Endothelial cell of umbilical vein (primary cell): Measurements from ENCODE around the gene UBTD1. TPM values are rescaled to one million over a fixed set of nuclear protein-coding genes. Genes with fewer than 3 reads are reported as not detected.
A peak's percentile ranks its signal among the peaks of the same experiment; 100 is the strongest.

Experiments
- BruUV-seq: library from RNA; stranded (reverse); fragments of 400-500 nt; replicated peaks from 2 replicates; lab custom pipeline; 2021; lab: Mats Ljungman, UMichigan
- CTCF ChIA-PET: fragments of 300-600, 350-600 bp; sonication (Branson Sonifier 250); formaldehyde crosslinking; loops from one replicate; lab custom pipeline; 2021; ENCODE audit warnings: antibody characterized with exemption, inconsistent platforms; lab: Charles Lee
- POLR2A ChIA-PET: fragments of 300-600, 350-600 bp; sonication (Branson Sonifier 250); formaldehyde crosslinking; loops from one replicate; lab custom pipeline; 2021; ENCODE audit warnings: antibody characterized with exemption, inconsistent platforms; lab: Charles Lee
- DNase-seq: peaks from one replicate; pipeline ENCODE4 v3.0.0-alpha.2; 2011; ENCODE audit warnings: low read depth, low spot score
- FAIRE-seq: peaks from 2 replicates; lab custom pipeline; 2011; peaks lifted over from hg19 to GRCh38; lab: Jason Lieb, UNC
- H2AFZ ChIP-seq: 2 replicates; pipeline ENCODE4 v1.6.0; 2012; ENCODE audit warnings: low read depth, low read length, control low read depth, inconsistent platforms
- H3K27ac ChIP-seq: 2 replicates; pipeline ENCODE4 v1.5.1; 2011; ENCODE audit warnings: low read depth, mild to moderate bottlenecking, control low read depth, low read length, moderate library complexity; ENCODE audit not compliant: insufficient read depth
- H3K27me3 ChIP-seq, 2 experiments: 2 replicates each; pipeline versions ENCODE4 v1.6.0 to v1.6.1; 2011; ENCODE audit warnings: low read length in 2 of 2, mixed read lengths in 1 of 2; ENCODE audit not compliant: control insufficient read depth in 2 of 2, insufficient read depth in 2 of 2
- H3K36me3 ChIP-seq, 2 experiments: 2 replicates in 1 of 2; 3 replicates in 1 of 2; pipeline ENCODE4 v1.5.1; 2011; ENCODE audit warnings: low read length in 2 of 2, mild to moderate bottlenecking in 1 of 2, moderate library complexity in 1 of 2; ENCODE audit not compliant: control insufficient read depth in 2 of 2, insufficient read depth in 2 of 2; ENCODE audit errors: extremely low read depth in 1 of 2
- H3K4me1 ChIP-seq: 3 replicates; pipeline ENCODE4 v1.5.1; 2011; ENCODE audit warnings: mild to moderate bottlenecking, low read length; ENCODE audit not compliant: control insufficient read depth, insufficient read depth; ENCODE audit errors: extremely low read depth
- H3K4me2 ChIP-seq: 2 replicates; pipeline ENCODE4 v1.6.1; 2011; ENCODE audit warnings: low read length, control low read depth, mixed read lengths; ENCODE audit not compliant: insufficient read depth
- H3K4me3 ChIP-seq, 3 experiments: fragments of 200-600 bp in 1 of 3; sonication (generic), shearing (Covaris generic) in 1 of 3; replicated peaks in 1 of 3; 2 replicates each; pipeline ENCODE4 v1.5.1; 2011 to 2016; ENCODE audit warnings: control low read depth in 3 of 3, low read length in 3 of 3, mild to moderate bottlenecking in 2 of 3, inconsistent platforms in 1 of 3, low read depth in 1 of 3, moderate library complexity in 1 of 3; ENCODE audit not compliant: insufficient read depth in 1 of 3
- H3K79me2 ChIP-seq: 2 replicates; pipeline ENCODE4 v1.6.0; 2012; ENCODE audit warnings: low read length, inconsistent platforms; ENCODE audit not compliant: control insufficient read depth, insufficient read depth
- H3K9ac ChIP-seq: replicated peaks from 2 replicates; pipeline ENCODE3; 2011; ENCODE audit warnings: low read length, control low read depth; ENCODE audit not compliant: insufficient read depth; ENCODE audit errors: extremely low read depth
- H3K9me1 ChIP-seq: replicated peaks from 3 replicates; pipeline ENCODE4 v1.6.0; 2011; ENCODE audit warnings: mild to moderate bottlenecking, low read length; ENCODE audit not compliant: control insufficient read depth, insufficient read depth; ENCODE audit errors: extremely low read depth
- H3K9me3 ChIP-seq: replicated peaks from 2 replicates; pipeline ENCODE4 v1.5.1; 2012; ENCODE audit warnings: low read length, inconsistent platforms; ENCODE audit not compliant: control insufficient read depth, insufficient read depth
- H4K20me1 ChIP-seq: replicated peaks from 2 replicates; pipeline ENCODE3; 2011; ENCODE audit warnings: mild to moderate bottlenecking, low read length; ENCODE audit not compliant: control insufficient read depth, insufficient read depth; ENCODE audit errors: extremely low read depth
- CTCF ChIP-seq, 2 donors: IDR thresholded peaks; 1 replicate in 1 of 2; 2 replicates in 1 of 2; pipeline ENCODE4 v1.5.1; 2011; ENCODE audit warnings: low read length in 2 of 2, mild to moderate bottlenecking in 2 of 2, moderate library complexity in 2 of 2, control low read depth in 1 of 2, inconsistent platforms in 1 of 2, low read depth in 1 of 2; ENCODE audit not compliant: insufficient read depth in 1 of 2; ENCODE audit errors: extremely low read depth in 1 of 2
- FOS ChIP-seq: IDR thresholded peaks from 2 replicates; pipeline ENCODE4 v1.6.1; 2011; ENCODE audit warnings: mild to moderate bottlenecking, low read length, moderate library complexity, borderline replicate concordance; ENCODE audit not compliant: insufficient read depth
- GATA2 ChIP-seq: IDR thresholded peaks from 2 replicates; pipeline ENCODE4 v1.7.0; 2011; ENCODE audit warnings: low read depth, mild to moderate bottlenecking, moderate library complexity, mixed read lengths, low read length; ENCODE audit not compliant: insufficient read length, insufficient read depth
- JUN ChIP-seq: IDR thresholded peaks from 2 replicates; pipeline ENCODE4 v1.6.1; 2011; ENCODE audit warnings: borderline replicate concordance, low read depth; ENCODE audit not compliant: insufficient read length, insufficient read depth
- POLR2A ChIP-seq: IDR thresholded peaks from 2 replicates; pipeline ENCODE4 v1.6.1; 2012; ENCODE audit warnings: low read depth, mild to moderate bottlenecking, control low read depth, low read length
- POLR2AphosphoS5 ChIP-seq: IDR thresholded peaks from 2 replicates; pipeline ENCODE4 v1.6.1; 2012; ENCODE audit warnings: low read depth, mild to moderate bottlenecking, control low read depth, low read length, moderate library complexity; ENCODE audit not compliant: insufficient read depth
- dilution Hi-C: fragments of 300-500 bp; cut with MboI; formaldehyde crosslinking; loops from one replicate; pipeline ENCODE4 v1.15.0; 2019; ENCODE audit warnings: low sequenced_read_pairs; ENCODE audit not compliant: extremely low pct_ligation_motif_present
- intact Hi-C: fragments of 100-400 bp; cut with micrococcal nuclease; formaldehyde crosslinking; loops from one replicate; pipeline ENCODE4 v1.10.0; 2022
- polyA plus RNA-seq, 4 experiments: library from polyadenylated mRNA; depleted of rRNA in 3 of 4; stranded (reverse) in 3 of 4; unstranded in 1 of 4; fragments of >200 nt; gene quantifications; 2 replicates each; pipeline versions ENCODE4 v1.2.1 to v1.2.3, GENCODE V29; 2011 to 2012; ENCODE audit warnings: missing spikeins in 1 of 4
- total RNA-seq: library from RNA; stranded (reverse); gene quantifications from 2 replicates; pipeline ENCODE4 v1.2.3, GENCODE V29; 2021

The UBTD1 gene
- total and polyA plus RNA-seq, 2 donors (not counting 3 experiments of a cell fraction or from before 2014, with no cell fraction given): 42.6 to 63.7 TPM

- H3K27ac ChIP-seq: peak overlapping the region; percentile 82
- DNase-seq (peak; percentile 98), FAIRE-seq (peak; percentile 95)
- TSS peak; percentile 82 for BruUV-seq
- H3K36me3 ChIP-seq: no peaks in the 10 kb centered on the region
- no peaks in the 10 kb centered on the region for H3K27me3 ChIP-seq
- no peaks in the 10 kb centered on the region for H4K20me1 ChIP-seq
- dilution Hi-C loops: no loop called here
- CTCF ChIA-PET: interaction anchor here (0.5 to 2.2 kb wide), 19 partner anchors 9 to 115 kb away, joined by 3 to 32 read pairs (median 5); partner anchors contain the start of genes ANKRD2, HOGA1 and PI4K2A
- peak overlapping the region; percentile 42 for H3K4me2 ChIP-seq
- TF ChIP-seq POLR2AphosphoS5: peak; percentile 86
- peak; percentile 66 for TF ChIP-seq POLR2A
- TF ChIP-seq FOS: peak; percentile 96
- TF ChIP-seq GATA2: peak; percentile 67
- TF ChIP-seq JUN: peak; percentile 91
- no peak for TF ChIP-seq CTCF (IDR thresholded peaks at IDR 0.05; ENCODE audit: extremely low read depth in 1 of 2, insufficient read depth in 1 of 2, low read depth in 1 of 2, low read length in 2 of 2)
- no peaks in the 10 kb centered on the region for H3K9me1 ChIP-seq
- POLR2A ChIA-PET: interaction anchor here (0.6 to 1.5 kb wide), 3 partner anchors 16 to 197 kb away, joined by 3 to 4 read pairs (median 3); no protein-coding TSS in a partner anchor
- H3K79me2 ChIP-seq: no peaks in the 10 kb centered on the region
- H2AFZ ChIP-seq: peak overlapping the region; percentile 14
- no peaks in the 10 kb centered on the region for H3K9me3 ChIP-seq
- H3K4me1 ChIP-seq: peaks cover 25% of the 10 kb centered on the region
- intact Hi-C loops: loop anchor here (1.0 to 5.0 kb wide), 4 partner anchors 12 to 189 kb away; partner anchors contain the start of gene HOGA1
- peak overlapping the region; percentile 41 for H3K9ac ChIP-seq
- no peak overlapping the region for H3K4me3 ChIP-seq
These were observed 97.7 kb downstream of the UBTD1 start for GRCh38 chr10:97596101-97597082.
